HepG2 (cell line): ENCODE measurements around the gene SND1. TPM values are rescaled to one million over a fixed set of nuclear protein-coding genes. Genes with fewer than 3 reads are reported as not detected.

Experiments used
- ATAC-seq: fragments of 200-7000 bp; cut with Tn5 transposase; 3 replicates; pipeline ENCODE4 v1.9.1; 2020; ENCODE audit warnings: mild to moderate bottlenecking, moderate library complexity
- BruUV-seq: library from RNA; stranded (reverse); fragments of 400-500 nt; replicated peaks from 2 replicates; lab custom pipeline; 2021; lab: Mats Ljungman, UMichigan
- CTCF ChIA-PET: fragments of 300-600 bp; formaldehyde crosslinking; extraction: SDS; loops from one replicate; lab custom pipeline; 2021; ENCODE audit warnings: low total read pairs, inconsistent platforms, low intra/inter-chr PET ratio; lab: Yijun Ruan, JAX
- POLR2A ChIA-PET: fragments of 350-600 bp; sonication (Branson Sonifier 250); formaldehyde crosslinking; loops from one replicate; lab custom pipeline; 2020; ENCODE audit warnings: antibody characterized with exemption, inconsistent platforms; lab: Yijun Ruan, JAX
- DNase-seq: peaks from one replicate; pipeline ENCODE4 v3.0.0-alpha.2; 2015; ENCODE audit warnings: low spot score
- FAIRE-seq: peaks from 3 replicates; lab custom pipeline; 2011; peaks lifted over from hg19 to GRCh38; lab: Jason Lieb, UNC
- H2AFZ ChIP-seq: one replicate; pipeline ENCODE4 v1.6.1; 2011; ENCODE audit warnings: low read length, inconsistent platforms
- H3K27ac ChIP-seq: fragments of 300-600 bp; 3 replicates; pipeline ENCODE4 v1.8.0; 2011; ENCODE audit warnings: mixed run types, mild to moderate bottlenecking, mixed read lengths, low read length, inconsistent platforms; ENCODE audit not compliant: insufficient read depth; ENCODE audit errors: extremely low read length
- H3K27me3 ChIP-seq, 2 experiments: fragments of 200-600 bp in 1 of 2; 2 replicates in 1 of 2; 3 replicates in 1 of 2; pipeline versions ENCODE4 v1.6.0 to v1.8.0; 2011; ENCODE audit warnings: low read length in 2 of 2, mild to moderate bottlenecking in 2 of 2, moderate library complexity in 2 of 2, inconsistent platforms in 1 of 2; ENCODE audit not compliant: insufficient read depth in 2 of 2, control insufficient read depth in 1 of 2
- H3K36me3 ChIP-seq, 2 experiments: fragments of 200-600 bp in 1 of 2; replicated peaks in 1 of 2; 2 replicates in 1 of 2; 3 replicates in 1 of 2; pipeline versions ENCODE4 v1.5.1 to v1.8.0; 2011; ENCODE audit warnings: low read length in 2 of 2, inconsistent platforms in 1 of 2; ENCODE audit not compliant: insufficient read depth in 2 of 2, control insufficient read depth in 1 of 2
- H3K4me1 ChIP-seq: 2 replicates; pipeline ENCODE4 v1.5.1; 2012; ENCODE audit warnings: low read length, inconsistent platforms; ENCODE audit not compliant: insufficient read depth
- H3K4me2 ChIP-seq: 2 replicates; pipeline ENCODE4 v1.6.0; 2011; ENCODE audit warnings: low read depth, low read length, inconsistent platforms
- H3K4me3 ChIP-seq, 3 experiments: fragments of 200-600 bp in 1 of 3; sonication (generic), shearing (Covaris generic) in 1 of 3; replicated peaks in 1 of 3; 2 replicates each; pipeline ENCODE4 v1.5.1; 2011 to 2016; ENCODE audit warnings: low read length in 3 of 3, inconsistent platforms in 2 of 3, low read depth in 2 of 3, mild to moderate bottlenecking in 2 of 3, control low read depth in 1 of 3, mixed read lengths in 1 of 3; ENCODE audit not compliant: insufficient read depth in 1 of 3
- H3K79me2 ChIP-seq: one replicate; pipeline ENCODE4 v1.6.1; 2011; ENCODE audit warnings: low read length, inconsistent platforms; ENCODE audit not compliant: insufficient read depth
- H3K9ac ChIP-seq: 2 replicates; pipeline ENCODE4 v1.6.0; 2011; ENCODE audit warnings: mild to moderate bottlenecking, low read depth, low read length, inconsistent platforms; ENCODE audit not compliant: insufficient read depth
- H3K9me3 ChIP-seq: 2 replicates; pipeline ENCODE4 v1.5.1; 2012; ENCODE audit warnings: mild to moderate bottlenecking, low read length
- H4K20me1 ChIP-seq: 2 replicates; pipeline ENCODE4 v1.6.0; 2011; ENCODE audit warnings: inconsistent platforms, mild to moderate bottlenecking, low read length, moderate library complexity; ENCODE audit not compliant: insufficient read depth
- HCFC1 ChIP-seq: fragments of 150-350 bp; IDR thresholded peaks from 2 replicates; pipeline ENCODE4 v1.6.1; 2014; ENCODE audit warnings: low read depth, low read length
- RBAK ChIP-seq: sonication (generic); formaldehyde crosslinking; IDR thresholded peaks from 2 replicates; pipeline ENCODE4 v1.5.1; 2020; ENCODE audit warnings: mild to moderate bottlenecking, missing genetic modification reagents
- RERE ChIP-seq: IDR thresholded peaks from 2 replicates; pipeline ENCODE4 v1.6.1; 2016; ENCODE audit warnings: low read depth, missing genetic modification reagents, missing compliant biosample characterization
- STAG1 ChIP-seq: sonication (generic); formaldehyde crosslinking; IDR thresholded peaks from 2 replicates; pipeline ENCODE4 v1.4.0; 2020; ENCODE audit warnings: missing genetic modification reagents
- ZBTB43 ChIP-seq: sonication (generic); formaldehyde crosslinking; conservative IDR thresholded peaks from 2 replicates; pipeline ENCODE4 v1.4.0; 2020; ENCODE audit warnings: missing genetic modification reagents
- WGBS: methylation state at CpG from one replicate; pipeline ENCODE4 v1.1.6; 2017; ENCODE audit warnings: low lambda C conversion rate; 5-methylcytosine and 5-hydroxymethylcytosine counted together
- in situ Hi-C: cut with HindIII; loops from 2 replicates; pipeline ENCODE4 v1.10.0; 2017; ENCODE audit warnings: low pct_unique_long_range_greater_than_20kb; ENCODE audit not compliant: extremely low pct_ligation_motif_present
- intact Hi-C: fragments of 100-400 bp; cut with micrococcal nuclease; formaldehyde crosslinking; loops from one replicate; pipeline ENCODE4 v1.10.0; 2022; ENCODE audit not compliant: unreplicated experiment
- polyA plus RNA-seq, 8 experiments: library from polyadenylated mRNA; depleted of rRNA in 3 of 8; stranded (reverse) in 7 of 8; unstranded in 1 of 8; fragments of >200 nt; fragmentation: Illumina TruSeq in 4 of 8; extraction: Trizol in 4 of 8; gene quantifications; 2 replicates each; pipeline versions ENCODE4 v1.2.1 to v1.2.3, GENCODE V29; 2011 to 2016; ENCODE audit warnings: low read depth in 4 of 8, missing spikeins in 1 of 8, mixed read lengths in 1 of 8; ENCODE audit not compliant: insufficient read depth in 1 of 8
- total RNA-seq, 5 experiments: library from RNA; depleted of rRNA; stranded (reverse); fragments of >200 nt; fragmentation: Illumina TruSeq; extraction: Trizol; gene quantifications; 2 replicates each; pipeline ENCODE4 v1.2.3, GENCODE V29; 2016; ENCODE audit warnings: low read depth in 1 of 5
- TF ChIP-seq, protein P1 (sequence below): sonication (generic); formaldehyde crosslinking; IDR thresholded peaks from 2 replicates; pipeline ENCODE4 v1.5.0; 2020; ENCODE audit warnings: mild to moderate bottlenecking, missing genetic modification reagents, moderate library complexity

SND1 gene
- total and polyA plus RNA-seq, 2 of the 13 experiments (the other 11 are each of a cell fraction or from before 2014, with no cell fraction given), result 110 to 182 TPM

DNA sequence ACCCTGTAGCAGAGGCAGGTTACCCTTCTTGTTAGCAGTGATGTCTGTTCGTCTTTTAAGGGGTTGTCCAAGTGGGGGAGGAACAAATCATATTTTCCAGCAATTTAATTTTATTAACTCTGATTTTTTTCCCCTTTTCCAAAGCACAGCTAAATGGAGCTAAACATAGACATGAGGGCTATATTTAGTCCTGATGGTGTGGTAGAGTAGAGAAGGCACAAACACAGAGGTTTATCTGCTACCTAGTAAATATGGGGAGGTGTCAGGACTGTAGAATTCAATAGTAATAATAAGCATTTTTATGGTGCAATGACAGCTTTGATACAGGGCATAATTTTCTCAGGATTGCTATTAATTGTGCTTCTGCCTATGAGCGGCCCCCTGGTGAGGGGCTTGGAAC is 356.8 kb downstream of the SND1 start (continued):
- TF ChIP-seq RERE, result no peak
- TF ChIP-seq HCFC1, result no peak
- TF ChIP-seq ZBTB43 (CRISPR knock-in tag), result no peak

DNA sequence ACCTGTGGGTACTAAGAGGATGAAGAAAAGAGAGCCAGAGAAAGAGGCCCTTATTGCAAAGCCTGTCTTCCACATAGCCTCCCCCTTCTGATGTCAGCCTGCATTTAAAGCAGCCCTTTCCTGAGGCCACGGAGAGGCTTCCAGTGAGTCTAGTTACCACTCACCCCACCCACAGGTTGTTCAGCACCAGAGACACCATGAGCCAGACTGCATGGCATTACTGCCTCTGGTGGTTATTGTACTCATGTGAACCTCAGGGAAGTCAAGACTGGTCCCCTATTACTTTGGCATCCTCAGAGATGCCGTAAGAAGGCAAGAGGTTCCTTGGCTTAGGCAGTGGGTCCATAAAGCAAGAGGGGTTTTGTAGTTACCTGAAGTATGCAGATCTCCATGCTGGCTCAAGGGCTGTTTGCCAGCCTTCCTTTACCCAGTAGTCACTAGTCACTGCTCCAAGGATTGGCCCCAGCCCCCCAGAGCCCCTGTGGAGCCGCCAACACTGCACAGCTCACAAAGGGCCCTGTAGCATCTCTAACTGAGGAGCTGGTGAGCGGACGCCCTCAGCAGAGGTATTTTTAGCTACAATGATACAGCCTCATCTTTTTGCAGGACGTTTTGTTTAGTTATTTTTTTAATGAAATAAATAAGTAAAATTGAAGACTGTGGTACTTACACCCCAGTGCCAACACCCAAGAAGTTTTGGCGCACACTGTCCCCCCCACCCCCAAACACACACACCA is 358.6 kb downstream of the SND1 start:
- ChIA-PET CTCF (no interaction called here), POLR2A (no interaction called here)
- Histone ChIP-seq H3K27me3 (no peaks in the 10 kb centered on the region), H3K9ac (no peak overlapping the region), H3K9me3 (no peaks in the 10 kb centered on the region), H3K4me1 (peaks cover 21% of the 10 kb centered on the region), H3K27ac (no peak overlapping the region), H3K79me2 (no peaks in the 10 kb centered on the region), H2AFZ (no peak overlapping the region), H3K4me3 (no peak overlapping the region), H3K4me2 (no peak overlapping the region), H4K20me1 (peaks cover 4% of the 10 kb centered on the region; the same call in 1 of the 2 replicates), H3K36me3 (peaks cover 16 to 40% of the 10 kb centered on the region in 2 experiments; a peak in 4 of 5 replicates)
- intact Hi-C loops, result no loop called here
- no TSS peak for BruUV-seq
- peak; percentile 37 for ATAC-seq
- FAIRE-seq, result no peak
- in situ Hi-C loops, result no loop called here
- TF ChIP-seq, protein P1, sequence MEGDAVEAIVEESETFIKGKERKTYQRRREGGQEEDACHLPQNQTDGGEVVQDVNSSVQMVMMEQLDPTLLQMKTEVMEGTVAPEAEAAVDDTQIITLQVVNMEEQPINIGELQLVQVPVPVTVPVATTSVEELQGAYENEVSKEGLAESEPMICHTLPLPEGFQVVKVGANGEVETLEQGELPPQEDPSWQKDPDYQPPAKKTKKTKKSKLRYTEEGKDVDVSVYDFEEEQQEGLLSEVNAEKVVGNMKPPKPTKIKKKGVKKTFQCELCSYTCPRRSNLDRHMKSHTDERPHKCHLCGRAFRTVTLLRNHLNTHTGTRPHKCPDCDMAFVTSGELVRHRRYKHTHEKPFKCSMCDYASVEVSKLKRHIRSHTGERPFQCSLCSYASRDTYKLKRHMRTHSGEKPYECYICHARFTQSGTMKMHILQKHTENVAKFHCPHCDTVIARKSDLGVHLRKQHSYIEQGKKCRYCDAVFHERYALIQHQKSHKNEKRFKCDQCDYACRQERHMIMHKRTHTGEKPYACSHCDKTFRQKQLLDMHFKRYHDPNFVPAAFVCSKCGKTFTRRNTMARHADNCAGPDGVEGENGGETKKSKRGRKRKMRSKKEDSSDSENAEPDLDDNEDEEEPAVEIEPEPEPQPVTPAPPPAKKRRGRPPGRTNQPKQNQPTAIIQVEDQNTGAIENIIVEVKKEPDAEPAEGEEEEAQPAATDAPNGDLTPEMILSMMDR (CRISPR knock-in tag), result peak; percentile 14; the same call in 1 of the 2 replicates
- TF ChIP-seq RBAK (CRISPR knock-in tag) (no peak), STAG1 (peak; percentile 36)
- WGBS, result 92% methylated on average over 7 of the region's 7 CpGs
- DNase-seq, result no peak
